ENCODE measurements around the gene WWC2.

The WWC2 gene

DNA sequence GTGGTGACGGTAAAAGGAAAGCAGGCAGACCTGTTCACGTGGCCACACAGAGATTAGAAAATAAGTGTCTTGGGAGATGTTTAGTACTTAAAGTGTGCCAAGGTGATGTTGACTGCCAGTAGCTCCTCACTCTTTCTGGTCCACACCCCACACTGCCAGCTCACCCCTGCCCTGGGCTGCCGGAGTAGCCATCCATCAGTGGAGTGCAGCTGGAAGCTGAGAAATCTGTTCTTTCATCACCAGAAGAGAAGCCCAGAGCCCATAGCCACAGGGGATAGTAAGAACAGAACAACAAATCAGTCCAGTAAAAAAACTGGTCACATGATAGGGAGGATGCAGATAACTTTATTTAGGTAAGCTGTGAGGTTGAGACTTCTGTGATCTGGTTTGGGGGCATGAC is 64.1 kb downstream of the WWC2 start:
- no peak for TF ChIP-seq SPI1 (IDR thresholded peaks at IDR 0.05; ENCODE audit: borderline replicate concordance, low read depth)
- TF ChIP-seq, protein P1, sequence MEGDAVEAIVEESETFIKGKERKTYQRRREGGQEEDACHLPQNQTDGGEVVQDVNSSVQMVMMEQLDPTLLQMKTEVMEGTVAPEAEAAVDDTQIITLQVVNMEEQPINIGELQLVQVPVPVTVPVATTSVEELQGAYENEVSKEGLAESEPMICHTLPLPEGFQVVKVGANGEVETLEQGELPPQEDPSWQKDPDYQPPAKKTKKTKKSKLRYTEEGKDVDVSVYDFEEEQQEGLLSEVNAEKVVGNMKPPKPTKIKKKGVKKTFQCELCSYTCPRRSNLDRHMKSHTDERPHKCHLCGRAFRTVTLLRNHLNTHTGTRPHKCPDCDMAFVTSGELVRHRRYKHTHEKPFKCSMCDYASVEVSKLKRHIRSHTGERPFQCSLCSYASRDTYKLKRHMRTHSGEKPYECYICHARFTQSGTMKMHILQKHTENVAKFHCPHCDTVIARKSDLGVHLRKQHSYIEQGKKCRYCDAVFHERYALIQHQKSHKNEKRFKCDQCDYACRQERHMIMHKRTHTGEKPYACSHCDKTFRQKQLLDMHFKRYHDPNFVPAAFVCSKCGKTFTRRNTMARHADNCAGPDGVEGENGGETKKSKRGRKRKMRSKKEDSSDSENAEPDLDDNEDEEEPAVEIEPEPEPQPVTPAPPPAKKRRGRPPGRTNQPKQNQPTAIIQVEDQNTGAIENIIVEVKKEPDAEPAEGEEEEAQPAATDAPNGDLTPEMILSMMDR (IDR thresholded peaks at IDR 0.05; ENCODE audit: insufficient read depth, low read length) = no peak
- TF ChIP-seq GABPA (IDR thresholded peaks at IDR 0.05; ENCODE audit: low read depth) = no peak
- TF ChIP-seq, protein P2, sequence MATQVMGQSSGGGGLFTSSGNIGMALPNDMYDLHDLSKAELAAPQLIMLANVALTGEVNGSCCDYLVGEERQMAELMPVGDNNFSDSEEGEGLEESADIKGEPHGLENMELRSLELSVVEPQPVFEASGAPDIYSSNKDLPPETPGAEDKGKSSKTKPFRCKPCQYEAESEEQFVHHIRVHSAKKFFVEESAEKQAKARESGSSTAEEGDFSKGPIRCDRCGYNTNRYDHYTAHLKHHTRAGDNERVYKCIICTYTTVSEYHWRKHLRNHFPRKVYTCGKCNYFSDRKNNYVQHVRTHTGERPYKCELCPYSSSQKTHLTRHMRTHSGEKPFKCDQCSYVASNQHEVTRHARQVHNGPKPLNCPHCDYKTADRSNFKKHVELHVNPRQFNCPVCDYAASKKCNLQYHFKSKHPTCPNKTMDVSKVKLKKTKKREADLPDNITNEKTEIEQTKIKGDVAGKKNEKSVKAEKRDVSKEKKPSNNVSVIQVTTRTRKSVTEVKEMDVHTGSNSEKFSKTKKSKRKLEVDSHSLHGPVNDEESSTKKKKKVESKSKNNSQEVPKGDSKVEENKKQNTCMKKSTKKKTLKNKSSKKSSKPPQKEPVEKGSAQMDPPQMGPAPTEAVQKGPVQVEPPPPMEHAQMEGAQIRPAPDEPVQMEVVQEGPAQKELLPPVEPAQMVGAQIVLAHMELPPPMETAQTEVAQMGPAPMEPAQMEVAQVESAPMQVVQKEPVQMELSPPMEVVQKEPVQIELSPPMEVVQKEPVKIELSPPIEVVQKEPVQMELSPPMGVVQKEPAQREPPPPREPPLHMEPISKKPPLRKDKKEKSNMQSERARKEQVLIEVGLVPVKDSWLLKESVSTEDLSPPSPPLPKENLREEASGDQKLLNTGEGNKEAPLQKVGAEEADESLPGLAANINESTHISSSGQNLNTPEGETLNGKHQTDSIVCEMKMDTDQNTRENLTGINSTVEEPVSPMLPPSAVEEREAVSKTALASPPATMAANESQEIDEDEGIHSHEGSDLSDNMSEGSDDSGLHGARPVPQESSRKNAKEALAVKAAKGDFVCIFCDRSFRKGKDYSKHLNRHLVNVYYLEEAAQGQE (IDR thresholded peaks at IDR 0.05; ENCODE audit: insufficient replicate concordance, low read depth) = no peak
- TF ChIP-seq POLR2AphosphoS5 (IDR thresholded peaks at IDR 0.05; ENCODE audit: low read depth) = no peak
- DNase-seq (ENCODE audit: low read depth in 1 of 2, low spot score in 1 of 2) = no peak
- no peak overlapping the region for H3K4me3 ChIP-seq (replicated peaks; ENCODE audit: insufficient read depth, low read length)
- no peaks in the 10 kb centered on the region for H3K27me3 ChIP-seq (ENCODE audit: insufficient read depth, poor library complexity, severe bottlenecking)
- H3K27ac ChIP-seq (replicated peaks) = no peak overlapping the region

DNA sequence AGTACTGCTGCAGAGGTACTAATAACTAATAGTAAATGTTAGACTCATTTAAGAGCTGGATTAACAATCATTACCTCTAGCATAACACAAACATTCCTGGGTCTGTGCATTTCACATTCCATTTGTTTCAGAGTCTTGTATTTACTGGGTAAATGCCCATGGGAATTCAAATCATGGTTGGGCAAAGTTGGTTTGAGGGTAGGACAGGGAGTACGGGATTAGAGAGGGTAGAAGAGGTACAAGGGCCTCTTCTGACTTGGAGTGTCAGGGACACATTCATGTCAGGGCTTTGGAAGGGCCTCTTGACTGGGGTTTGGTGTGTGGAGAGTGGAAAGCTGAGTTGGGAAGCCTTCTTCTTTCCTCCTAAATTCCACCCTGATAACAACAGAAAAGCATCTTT is 65.9 kb downstream of the WWC2 start:
- DNase-seq (ENCODE audit: low read depth in 1 of 2, low spot score in 1 of 2) = no peak
- Histone ChIP-seq H3K4me3 (replicated peaks; ENCODE audit: insufficient read depth, low read length) (no peak overlapping the region), H3K27me3 (ENCODE audit: insufficient read depth, poor library complexity, severe bottlenecking) (no peaks in the 10 kb centered on the region), H3K27ac (replicated peaks) (no peak overlapping the region)
- TF ChIP-seq GABPA (IDR thresholded peaks at IDR 0.05; ENCODE audit: low read depth) = no peak
- TF ChIP-seq SPI1 (IDR thresholded peaks at IDR 0.05; ENCODE audit: borderline replicate concordance, low read depth) = no peak
- TF ChIP-seq, protein P2 (IDR thresholded peaks at IDR 0.05; ENCODE audit: insufficient replicate concordance, low read depth) = no peak
- TF ChIP-seq POLR2AphosphoS5 (IDR thresholded peaks at IDR 0.05; ENCODE audit: low read depth) = no peak
- TF ChIP-seq, protein P1 (IDR thresholded peaks at IDR 0.05; ENCODE audit: insufficient read depth, low read length) = no peak

DNA sequence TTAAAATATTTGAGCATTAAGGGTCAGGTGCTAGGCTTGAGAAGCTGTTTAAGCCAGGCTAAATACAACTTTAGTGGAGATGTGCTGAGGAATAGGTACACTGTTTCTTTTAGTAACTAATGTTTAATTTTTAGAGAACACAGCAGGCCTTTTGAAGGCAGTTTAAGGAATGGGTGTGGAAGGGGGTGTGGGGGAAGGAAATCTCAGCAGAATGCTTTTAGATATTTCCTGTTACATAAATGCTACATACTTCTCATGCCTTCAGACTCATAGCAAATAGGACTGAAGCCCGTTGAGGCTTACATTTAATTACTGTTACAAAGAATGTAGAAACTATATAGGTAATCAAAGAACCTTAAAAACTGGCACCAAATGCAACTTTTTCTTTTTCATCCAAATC is 66.3 kb downstream of the WWC2 start:
- H3K4me3 ChIP-seq (replicated peaks; ENCODE audit: insufficient read depth, low read length) = no peak overlapping the region
- H3K27ac ChIP-seq (replicated peaks) = no peak overlapping the region
- TF ChIP-seq, protein P1 (IDR thresholded peaks at IDR 0.05; ENCODE audit: insufficient read depth, low read length) = no peak
- TF ChIP-seq GABPA (IDR thresholded peaks at IDR 0.05; ENCODE audit: low read depth) (no peak), POLR2AphosphoS5 (IDR thresholded peaks at IDR 0.05; ENCODE audit: low read depth) (no peak), SPI1 (IDR thresholded peaks at IDR 0.05; ENCODE audit: borderline replicate concordance, low read depth) (no peak)
- TF ChIP-seq, protein P2 (IDR thresholded peaks at IDR 0.05; ENCODE audit: insufficient replicate concordance, low read depth) = no peak
- DNase-seq (ENCODE audit: low read depth in 1 of 2, low spot score in 1 of 2) = no peak
- H3K27me3 ChIP-seq (ENCODE audit: insufficient read depth, poor library complexity, severe bottlenecking) = no peaks in the 10 kb centered on the region

Measured in HL-60 (cell line).